Stomach (tissue), 9 donors: ENCODE measurements around the gene SPRYD3. TPM values are rescaled to one million over a fixed set of nuclear protein-coding genes. Genes with fewer than 3 reads are reported as not detected.
"Not testable (repeated sequence)": the region's sequence is repeated elsewhere in the genome, so short reads cannot be mapped to it uniquely, and the experiment has no call there.

Source experiments
- DNase-seq, 2 donors: peaks; one replicate each; pipeline versions ENCODE4 v3.0.0 to v3.0.0-alpha.2; 2013 to 2019
- H3K27ac ChIP-seq, 5 donors: fragments of 200-600 bp in 4 of 5; sonication (generic) in 4 of 5; one replicate each; pipeline ENCODE4 v1.5.1; 2013 to 2019; ENCODE audit warnings: mild to moderate bottlenecking in 1 of 5, moderate library complexity in 1 of 5
- H3K27me3 ChIP-seq, 3 donors: fragments of 200-600 bp; sonication (generic); one replicate each; pipeline ENCODE4 v1.5.1; 2017 to 2019; ENCODE audit warnings: mixed run types in 1 of 3
- H3K36me3 ChIP-seq, 4 donors: fragments of 200-600 bp; sonication (generic); 1 replicate in 3 of 4; 2 replicates in 1 of 4; pipeline ENCODE4 v1.5.1; 2016 to 2019
- H3K4me1 ChIP-seq, 4 donors: fragments of 200-600 bp; sonication (generic); one replicate each; pipeline ENCODE4 v1.5.1; 2016 to 2019
- H3K4me3 ChIP-seq, 4 donors: fragments of 200-600 bp; sonication (generic) in 3 of 4; one replicate each; pipeline ENCODE4 v1.5.1; 2016 to 2019; ENCODE audit warnings: mild to moderate bottlenecking in 1 of 4
- H3K9me3 ChIP-seq, 4 donors: fragments of 200-600 bp; sonication (generic); one replicate each; pipeline ENCODE4 v1.5.1; 2016 to 2019
- EP300 ChIP-seq: sonication (generic); formaldehyde crosslinking; IDR thresholded peaks from one replicate; pipeline ENCODE4 v1.6.1; 2017; ENCODE audit warnings: antibody characterized with exemption
- POLR2A ChIP-seq, 4 donors: fragments of 450-650 bp; IDR thresholded peaks; one replicate each; pipeline ENCODE4 v1.6.1; 2016; ENCODE audit warnings: antibody characterized with exemption in 4 of 4, control low read depth in 2 of 4, mild to moderate bottlenecking in 1 of 4, moderate library complexity in 1 of 4
- POLR2AphosphoS5 ChIP-seq, 3 donors: sonication (generic); formaldehyde crosslinking; IDR thresholded peaks; one replicate each; pipeline ENCODE4 v1.6.1; 2016; ENCODE audit warnings: antibody characterized with exemption in 3 of 3
- WGBS, 5 donors: extraction: QIAGEN DNeasy Blood & Tissue Kit in 3 of 5; methylation state at CpG; one replicate each; pipeline versions ENCODE4 v1.1.5 to v1.1.7; 2013 to 2018; 5-methylcytosine and 5-hydroxymethylcytosine counted together
- intact Hi-C: fragments of 100-400 bp; cut with DNase I; formaldehyde crosslinking; loops from one replicate; pipeline ENCODE4 v1.15.1; 2023; ENCODE audit warnings: low total_unique reads
- polyA plus RNA-seq, 3 donors: library from polyadenylated mRNA; stranded (reverse); fragments of 200-250 nt; gene quantifications; one replicate each; pipeline ENCODE4 v1.2.3, GENCODE V29; 2013
- total RNA-seq, 5 donors: library from RNA; depleted of rRNA; stranded (reverse); fragments of >200 nt; gene quantifications; one replicate each; pipeline versions ENCODE4 v1.1.0 to v1.2.3, GENCODE V29; 2014 to 2016
- TF ChIP-seq, protein P1 (sequence below), 7 experiments: fragments of 450-650 bp in 4 of 7; fragments of 200-600 bp in 3 of 7; sonication (generic) in 3 of 7; IDR thresholded peaks; one replicate each; pipeline ENCODE4 v1.5.1; 2016 to 2019; ENCODE audit warnings: antibody characterized with exemption in 7 of 7, control low read depth in 2 of 7, mild to moderate bottlenecking in 1 of 7
- donor health status: healthy with polysubstance abuse.
- donor health status: Bipolar disorder and iron deficiency.
- donor health status: healthy.

Gene SPRYD3
- total and polyA plus RNA-seq, 8 donors, result 17.8 to 99.8 (median 30.2) TPM

DNA sequence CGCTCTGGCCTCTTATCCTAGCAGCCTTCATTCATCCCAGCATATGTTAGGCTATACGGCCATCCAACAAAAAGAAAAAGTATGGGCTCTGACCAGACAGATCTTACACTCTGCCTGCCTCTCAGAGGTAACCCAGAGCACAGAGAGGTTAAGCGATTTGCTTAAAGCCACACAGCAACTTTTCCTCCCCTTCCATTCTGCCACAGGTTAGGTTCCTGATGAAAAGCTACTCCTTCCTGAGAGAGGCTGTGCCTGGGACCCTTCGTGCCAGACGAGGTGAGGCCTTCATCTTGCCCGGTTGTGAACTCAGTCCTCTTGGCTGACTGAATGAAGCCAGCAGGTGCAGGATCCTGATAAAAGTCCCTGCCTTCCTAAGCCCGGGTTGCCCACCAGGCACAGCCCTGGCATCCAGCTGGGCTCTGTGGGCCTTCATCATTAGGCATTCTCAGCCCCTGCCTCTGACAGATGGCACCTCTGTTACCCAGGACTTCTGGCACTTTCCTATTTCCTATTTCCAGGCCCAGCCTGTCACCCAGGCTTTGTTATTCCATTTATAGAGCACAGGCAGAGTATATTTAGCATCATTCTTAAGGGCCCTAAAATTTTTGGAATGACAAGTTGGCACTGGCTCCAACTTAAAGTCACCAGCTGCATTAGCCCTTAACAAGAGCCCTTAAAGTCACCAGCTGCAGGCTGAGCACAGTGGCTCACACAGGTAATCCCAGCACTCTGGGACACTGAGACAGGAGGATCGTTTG is 36.9 kb upstream of the SPRYD3 start:
- H3K27ac ChIP-seq, result peak overlapping the region in 1 of 5 donors; percentile 58
- TF ChIP-seq POLR2AphosphoS5 (IDR thresholded peaks at IDR 0.05) (no peak), EP300 (no peak), POLR2A (IDR thresholded peaks at IDR 0.05) (no peak)
- TF ChIP-seq, protein P1, sequence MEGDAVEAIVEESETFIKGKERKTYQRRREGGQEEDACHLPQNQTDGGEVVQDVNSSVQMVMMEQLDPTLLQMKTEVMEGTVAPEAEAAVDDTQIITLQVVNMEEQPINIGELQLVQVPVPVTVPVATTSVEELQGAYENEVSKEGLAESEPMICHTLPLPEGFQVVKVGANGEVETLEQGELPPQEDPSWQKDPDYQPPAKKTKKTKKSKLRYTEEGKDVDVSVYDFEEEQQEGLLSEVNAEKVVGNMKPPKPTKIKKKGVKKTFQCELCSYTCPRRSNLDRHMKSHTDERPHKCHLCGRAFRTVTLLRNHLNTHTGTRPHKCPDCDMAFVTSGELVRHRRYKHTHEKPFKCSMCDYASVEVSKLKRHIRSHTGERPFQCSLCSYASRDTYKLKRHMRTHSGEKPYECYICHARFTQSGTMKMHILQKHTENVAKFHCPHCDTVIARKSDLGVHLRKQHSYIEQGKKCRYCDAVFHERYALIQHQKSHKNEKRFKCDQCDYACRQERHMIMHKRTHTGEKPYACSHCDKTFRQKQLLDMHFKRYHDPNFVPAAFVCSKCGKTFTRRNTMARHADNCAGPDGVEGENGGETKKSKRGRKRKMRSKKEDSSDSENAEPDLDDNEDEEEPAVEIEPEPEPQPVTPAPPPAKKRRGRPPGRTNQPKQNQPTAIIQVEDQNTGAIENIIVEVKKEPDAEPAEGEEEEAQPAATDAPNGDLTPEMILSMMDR (IDR thresholded peaks at IDR 0.05), result no peak
- H3K4me1 ChIP-seq, result peaks cover 0 to 7% (median 0%) of the 10 kb centered on the region in 4 donors
- 80 to 94% (median 89%) methylated on average over 8 of the region's 8 CpGs for WGBS, 5 donors
- no peaks in the 10 kb centered on the region for H3K36me3 ChIP-seq
- H3K27me3 ChIP-seq, result no peaks in the 10 kb centered on the region
- H3K9me3 ChIP-seq, result no peaks in the 10 kb centered on the region
- no peak overlapping the region for H3K4me3 ChIP-seq
- intact Hi-C loops, result no loop called here
- no peak for DNase-seq

DNA sequence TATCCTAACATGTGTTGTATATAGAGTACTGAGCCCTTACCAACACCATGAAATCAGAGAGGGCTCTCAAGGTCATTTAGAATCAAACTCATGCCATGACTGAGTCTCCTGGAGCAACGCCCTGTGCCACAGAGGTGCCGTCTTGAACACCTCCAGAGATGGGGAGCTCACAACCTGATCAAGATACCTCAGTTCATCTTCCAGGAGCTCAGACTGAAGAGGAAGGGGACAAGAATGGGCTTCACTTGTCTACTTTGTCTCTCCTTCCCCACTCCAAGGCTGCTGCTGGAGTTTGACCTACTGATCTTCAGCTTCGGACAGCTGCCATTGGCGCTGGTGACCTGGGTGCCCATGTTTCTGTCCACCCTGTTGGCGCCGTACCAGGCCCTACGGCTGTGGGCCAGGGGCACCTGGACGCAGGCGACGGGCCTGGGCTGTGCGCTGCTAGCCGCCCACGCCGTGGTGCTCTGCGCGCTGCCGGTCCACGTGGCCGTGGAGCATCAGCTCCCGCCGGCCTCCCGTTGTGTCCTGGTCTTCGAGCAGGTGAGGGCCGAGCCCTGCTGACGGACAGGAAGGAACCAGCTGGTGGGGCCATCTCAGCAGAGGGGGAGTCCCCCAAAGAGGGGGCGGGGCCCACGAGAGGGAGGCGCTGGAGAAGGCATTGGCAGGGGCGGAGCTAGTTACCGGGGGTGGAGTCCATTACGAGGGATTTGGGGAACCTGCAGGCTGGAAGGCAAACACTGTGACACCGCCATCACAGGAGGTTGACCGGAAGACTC is 36.1 kb upstream of the SPRYD3 start:
- Histone ChIP-seq H3K27ac (no peak overlapping the region), H3K27me3 (no peaks in the 10 kb centered on the region), H3K9me3 (no peaks in the 10 kb centered on the region), H3K4me3 (no peak overlapping the region), H3K36me3 (no peaks in the 10 kb centered on the region), H3K4me1 (peaks cover 0 to 7% (median 0%) of the 10 kb centered on the region in 4 donors)
- intact Hi-C loops, result no loop called here
- no peak for DNase-seq
- 82 to 93% (median 89%) methylated on average over 29 to 33 of the region's 33 CpGs for WGBS, 5 donors
- TF ChIP-seq POLR2AphosphoS5 (IDR thresholded peaks at IDR 0.05) (no peak), POLR2A (IDR thresholded peaks at IDR 0.05) (no peak), EP300 (no peak)
- TF ChIP-seq, protein P1 (IDR thresholded peaks at IDR 0.05), result no peak

DNA sequence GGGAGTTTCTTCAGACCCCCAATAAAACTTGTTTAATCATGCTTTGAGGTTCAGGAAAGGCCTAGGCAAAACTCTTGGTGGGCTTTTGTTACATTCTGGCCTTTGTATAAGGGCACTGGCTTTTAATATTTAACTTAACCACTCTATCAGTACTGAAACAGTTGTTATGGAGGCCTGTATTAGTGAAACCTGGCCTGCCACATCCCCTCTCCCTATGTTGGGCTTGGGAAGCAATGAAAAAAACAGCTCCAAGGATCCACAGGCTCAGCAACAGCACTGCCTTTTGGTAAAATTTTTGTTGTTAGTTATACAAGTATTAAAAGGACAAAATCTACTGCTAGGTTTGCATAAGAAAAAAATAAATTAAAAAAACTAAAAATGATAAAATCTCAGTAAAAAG is 34.8 kb upstream of the SPRYD3 start:
- H3K27ac ChIP-seq, result no peak overlapping the region
- no peaks in the 10 kb centered on the region for H3K9me3 ChIP-seq
- intact Hi-C loops, result no loop called here
- no peaks in the 10 kb centered on the region for H3K36me3 ChIP-seq
- H3K4me3 ChIP-seq, result no peak overlapping the region
- no peaks in the 10 kb centered on the region for H3K27me3 ChIP-seq
- DNase-seq, result no peak
- TF ChIP-seq, protein P1 (IDR thresholded peaks at IDR 0.05), result no peak
- TF ChIP-seq POLR2AphosphoS5 (IDR thresholded peaks at IDR 0.05), result no peak
- no peak for TF ChIP-seq POLR2A (IDR thresholded peaks at IDR 0.05)
- no peak for TF ChIP-seq EP300
- H3K4me1 ChIP-seq, result peaks cover 0 to 7% (median 0%) of the 10 kb centered on the region in 4 donors

GRCh38 chr12:53113136-53113705 is 34.0 kb upstream of the SPRYD3 start:
- TF ChIP-seq, protein P1 (IDR thresholded peaks at IDR 0.05), result no peak
- TF ChIP-seq EP300 (no peak), POLR2A (IDR thresholded peaks at IDR 0.05) (no peak), POLR2AphosphoS5 (IDR thresholded peaks at IDR 0.05) (no peak)
- 81 to 89% (median 86%) methylated on average over 12 of the region's 12 CpGs for WGBS, 5 donors
- no peak overlapping the region for H3K4me3 ChIP-seq
- peak in 1 of 2 donors; percentile 14 for DNase-seq
- H3K36me3 ChIP-seq, result no peaks in the 10 kb centered on the region
- H3K27me3 ChIP-seq, result no peaks in the 10 kb centered on the region
- H3K9me3 ChIP-seq, result no peaks in the 10 kb centered on the region
- H3K4me1 ChIP-seq, result peaks cover 0 to 7% (median 0%) of the 10 kb centered on the region in 4 donors
- intact Hi-C loops, result no loop called here
- H3K27ac ChIP-seq, result no peak overlapping the region

- H3K36me3 ChIP-seq, H3K27ac ChIP-seq, H3K9me3 ChIP-seq, DNase-seq, H3K4me3 ChIP-seq, H3K4me1 ChIP-seq, H3K27me3 ChIP-seq, intact Hi-C loops: not testable (repeated sequence)
- WGBS, 5 donors, result 77 to 94% (median 86%) methylated on average over 6 to 7 of the region's 7 CpGs
Measured at GRCh38 chr12:53112431-53112830, 33.2 kb upstream of the SPRYD3 start.
